Measurements from ENCODE around the gene MTHFSD.
A peak's percentile ranks its signal among the peaks of the same experiment; 100 is the strongest.

MTHFSD gene

DNA sequence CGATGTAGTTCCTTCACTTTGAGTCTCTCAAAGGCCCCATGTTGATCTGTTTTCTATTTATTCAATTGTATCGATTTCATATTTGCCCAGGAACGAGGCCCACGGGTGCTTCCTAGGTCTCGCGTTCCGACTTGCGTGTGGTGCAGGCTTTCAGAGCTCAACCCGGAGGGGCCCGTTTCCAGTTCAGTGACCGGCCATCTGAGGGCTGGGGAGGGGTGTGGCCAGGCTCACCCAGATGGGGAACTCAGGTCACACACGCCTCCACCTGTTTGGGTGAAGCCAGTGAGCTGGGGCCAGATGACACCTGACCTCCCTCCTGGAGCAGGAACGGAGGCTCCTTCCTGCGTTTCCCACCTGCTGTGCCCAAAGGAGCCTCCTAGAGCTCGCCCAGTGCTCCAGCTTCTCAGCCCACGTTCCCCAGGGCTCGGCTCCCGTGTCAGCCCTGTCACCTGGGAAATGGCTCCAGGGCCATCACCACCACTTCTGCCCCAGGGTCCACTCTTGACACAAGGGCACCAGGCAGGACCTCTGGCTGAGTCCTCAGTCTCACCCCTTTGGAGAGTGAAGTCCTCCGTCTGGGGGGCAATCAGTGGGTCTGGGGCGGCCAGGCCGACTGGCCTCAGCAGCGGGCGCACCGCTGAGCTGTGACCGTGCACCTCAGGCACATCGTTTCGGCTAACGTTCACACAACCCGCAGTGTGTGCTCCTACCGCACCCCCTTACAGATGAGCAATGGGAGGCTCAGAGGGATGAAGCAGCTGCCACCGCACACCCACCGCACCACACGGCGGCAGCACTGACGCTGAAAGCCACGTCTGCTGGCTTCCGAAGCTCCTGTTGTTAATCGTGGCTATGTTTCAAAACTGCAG lies 26.7 kb downstream of the MTHFSD start:
- DNase-seq = no peak

DNA sequence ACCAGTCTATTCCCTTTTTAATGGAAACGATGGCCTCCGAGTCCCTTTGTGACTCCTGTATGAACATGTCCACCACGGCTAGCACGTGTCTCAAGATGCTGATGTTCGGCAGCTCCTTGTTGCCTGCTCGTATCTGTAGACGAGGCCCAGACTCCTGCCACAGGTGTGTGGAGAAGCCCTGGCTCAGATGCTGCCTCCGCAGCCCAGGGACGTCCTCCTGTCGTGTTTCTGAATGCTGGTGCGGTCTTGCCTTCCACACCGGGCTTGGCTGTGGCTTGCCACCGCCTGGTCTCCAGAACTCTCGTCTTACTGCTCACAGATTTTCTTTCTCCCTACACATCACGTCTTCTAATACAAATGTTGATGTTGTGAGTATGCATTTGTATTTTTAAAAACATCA lies 27.7 kb downstream of the MTHFSD start:
- DNase-seq = no peak

DNA sequence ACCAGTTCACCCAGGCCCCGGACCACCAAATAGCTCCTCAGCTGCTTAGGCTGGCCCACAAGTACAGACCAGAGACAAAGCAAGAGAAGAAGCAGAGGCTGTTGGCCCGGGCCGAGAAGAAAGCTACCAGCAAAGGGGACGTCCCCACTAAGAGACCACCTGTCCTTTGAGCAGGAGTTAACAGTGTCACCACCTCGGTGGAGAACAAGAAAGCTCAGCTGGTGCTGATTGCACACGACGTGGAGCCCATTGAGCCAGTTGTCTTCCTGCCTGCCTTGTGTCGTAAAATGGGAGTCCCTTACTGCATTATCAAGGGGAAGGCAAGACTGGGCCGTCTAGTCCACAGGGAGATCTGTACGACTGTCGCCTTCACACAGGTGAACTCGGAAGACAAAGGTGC lies 29.3 kb downstream of the MTHFSD start:
- no peak for DNase-seq

DNA sequence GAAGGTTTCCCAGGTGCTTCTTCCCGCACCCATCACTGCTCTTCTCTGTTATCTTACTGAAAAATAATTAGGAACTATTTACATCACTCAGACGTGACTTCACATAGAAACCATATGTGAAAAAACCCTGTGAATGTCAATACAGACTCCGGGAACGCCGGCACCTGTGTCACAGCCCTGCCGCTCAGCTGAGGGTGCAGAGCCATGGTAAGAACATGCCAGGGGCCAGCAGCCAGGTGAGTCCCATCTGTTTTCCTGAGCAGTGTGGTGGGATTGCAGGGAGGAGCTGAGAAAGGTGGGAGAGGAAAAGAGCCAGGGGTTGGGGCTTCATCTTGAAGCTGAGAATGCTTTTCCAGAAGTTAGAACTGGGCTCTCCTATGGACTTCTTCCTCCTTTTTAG lies 31.0 kb downstream of the MTHFSD start:
- no peak for DNase-seq

DNA sequence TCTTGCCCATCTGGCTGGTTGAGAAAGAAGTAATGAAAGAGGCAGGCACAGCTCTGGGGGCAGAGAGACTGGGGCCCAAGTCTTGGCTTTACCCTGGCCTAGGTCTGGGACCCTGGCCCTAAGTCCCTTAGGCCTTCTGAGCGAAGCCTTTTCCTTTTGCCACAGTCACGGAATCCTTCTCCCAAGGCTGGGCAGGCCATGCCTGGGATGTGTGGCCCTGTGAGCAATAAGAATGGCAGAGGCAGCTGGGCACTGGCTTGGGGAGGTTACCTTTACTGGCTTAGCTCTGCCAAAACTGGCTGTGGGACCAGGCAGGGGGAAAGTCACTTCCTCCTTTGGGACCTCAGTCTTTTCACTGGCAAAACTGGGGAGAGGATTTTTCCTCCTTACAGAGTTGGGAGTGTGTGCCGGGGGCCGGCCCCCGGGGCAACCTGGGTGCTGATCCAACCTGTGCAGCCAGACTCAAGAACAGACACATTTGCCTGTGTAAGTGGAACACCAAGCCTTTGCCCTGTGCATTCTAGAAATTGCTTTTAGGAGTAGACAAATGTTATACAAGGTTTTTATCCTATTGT lies 31.8 kb downstream of the MTHFSD start:
- no peak for DNase-seq

DNA sequence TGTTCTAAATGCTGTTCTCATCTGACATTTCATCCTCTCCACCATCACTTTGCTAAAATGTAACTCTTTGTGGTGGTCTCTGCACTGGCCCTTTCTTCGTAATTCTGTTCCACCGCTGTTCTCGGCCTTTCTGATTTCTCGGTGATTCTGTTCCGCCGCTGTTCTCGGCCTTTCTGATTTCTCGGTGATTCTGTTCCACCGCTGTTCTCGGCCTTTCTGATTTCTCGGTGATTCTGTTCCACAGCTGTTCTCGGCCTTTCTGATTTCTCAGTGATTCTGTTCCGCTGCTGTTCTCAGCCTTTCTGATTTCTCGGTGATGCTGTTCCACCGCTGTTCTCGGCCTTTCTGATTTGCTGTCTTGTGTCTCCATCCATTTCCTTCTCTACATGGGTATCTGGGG lies 32.4 kb downstream of the MTHFSD start:
- DNase-seq = no peak

DNA sequence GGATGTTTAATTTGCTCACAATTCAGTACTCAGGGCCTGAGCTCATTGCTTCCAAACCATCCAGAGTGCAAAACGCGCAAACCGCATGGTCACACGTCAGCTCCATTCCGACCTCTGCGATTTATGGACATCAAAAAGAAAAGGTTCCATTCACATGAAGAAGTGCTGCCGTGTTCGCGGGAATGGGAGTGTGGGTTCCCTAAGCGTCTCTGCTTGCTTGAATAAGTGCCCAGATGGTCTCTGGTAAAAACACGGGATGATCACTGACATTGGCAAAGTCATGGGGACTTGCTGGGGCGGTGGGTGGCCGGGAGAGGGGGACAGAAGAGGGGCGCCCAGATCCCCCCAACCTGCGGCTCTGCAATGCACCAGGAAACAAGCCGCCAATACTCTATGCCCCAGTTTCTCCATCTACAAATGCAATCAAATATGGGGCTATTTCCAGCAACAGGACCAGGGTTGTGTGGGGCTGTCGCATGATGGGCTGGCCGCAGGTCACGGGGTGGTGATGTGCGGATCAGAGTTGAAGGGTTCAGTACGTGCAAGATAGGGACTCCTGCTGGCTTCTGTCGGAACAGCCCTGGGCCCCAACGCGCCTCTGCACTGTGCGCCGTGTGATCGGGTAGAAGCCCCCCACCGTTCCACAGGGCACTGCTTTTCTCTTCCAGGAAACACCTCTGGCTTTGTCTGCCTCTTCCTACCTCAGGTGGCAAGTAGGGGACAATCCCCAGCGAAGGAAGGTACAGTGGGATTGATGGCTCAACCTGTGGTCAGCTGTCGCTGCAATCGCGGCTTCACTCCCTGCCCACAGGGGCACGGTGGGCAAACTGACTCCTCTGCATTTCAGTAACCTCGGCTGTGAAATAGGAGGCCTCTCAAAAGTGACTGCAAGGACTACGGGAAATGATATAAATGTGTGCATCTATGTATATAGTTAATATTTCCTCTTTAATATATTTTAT lies 33.5 kb downstream of the MTHFSD start:
- DNase-seq = no peak

DNA sequence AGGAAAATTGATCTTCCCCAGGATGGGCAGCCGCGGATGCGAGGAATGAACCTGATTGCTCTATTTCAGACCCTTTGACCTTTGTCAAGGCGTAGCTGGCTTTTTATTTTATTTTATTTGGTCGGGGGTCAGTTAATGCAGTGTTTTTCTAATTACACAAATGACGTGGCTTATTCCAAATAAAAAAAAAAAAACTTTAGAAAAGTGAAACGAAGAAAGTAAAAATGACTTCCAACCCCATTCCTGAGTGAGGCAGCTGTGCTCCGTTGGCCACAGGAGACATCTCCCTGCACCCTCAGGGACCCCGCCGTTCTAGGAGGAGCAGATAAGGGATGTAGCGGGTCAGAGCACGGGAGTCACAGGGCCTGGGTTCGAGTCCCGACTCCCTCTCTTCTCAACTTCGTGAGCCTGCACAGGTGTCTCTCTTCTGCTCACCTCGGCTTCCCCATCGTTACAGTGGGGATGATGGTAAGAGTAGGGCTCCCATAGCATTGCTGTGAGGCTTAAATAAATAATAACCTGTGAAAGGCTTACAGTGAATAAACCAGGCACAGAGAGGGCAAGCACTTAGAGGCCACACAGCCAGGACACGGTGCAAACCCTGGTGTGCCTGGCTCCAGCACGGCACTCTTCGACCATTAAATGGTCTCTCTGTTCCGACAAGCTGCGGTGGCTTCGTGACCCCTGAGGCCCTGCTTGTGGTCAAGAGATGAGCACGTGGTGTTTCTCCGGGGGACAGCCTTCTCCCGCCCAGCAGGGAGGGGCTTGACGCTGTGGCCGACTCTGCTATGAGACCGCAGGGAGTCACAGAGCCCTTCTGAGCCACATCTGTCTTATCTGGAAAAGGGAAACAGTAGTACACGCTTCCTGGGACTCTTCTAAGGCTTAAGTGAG lies 34.5 kb downstream of the MTHFSD start:
- DNase-seq = no peak

DNA sequence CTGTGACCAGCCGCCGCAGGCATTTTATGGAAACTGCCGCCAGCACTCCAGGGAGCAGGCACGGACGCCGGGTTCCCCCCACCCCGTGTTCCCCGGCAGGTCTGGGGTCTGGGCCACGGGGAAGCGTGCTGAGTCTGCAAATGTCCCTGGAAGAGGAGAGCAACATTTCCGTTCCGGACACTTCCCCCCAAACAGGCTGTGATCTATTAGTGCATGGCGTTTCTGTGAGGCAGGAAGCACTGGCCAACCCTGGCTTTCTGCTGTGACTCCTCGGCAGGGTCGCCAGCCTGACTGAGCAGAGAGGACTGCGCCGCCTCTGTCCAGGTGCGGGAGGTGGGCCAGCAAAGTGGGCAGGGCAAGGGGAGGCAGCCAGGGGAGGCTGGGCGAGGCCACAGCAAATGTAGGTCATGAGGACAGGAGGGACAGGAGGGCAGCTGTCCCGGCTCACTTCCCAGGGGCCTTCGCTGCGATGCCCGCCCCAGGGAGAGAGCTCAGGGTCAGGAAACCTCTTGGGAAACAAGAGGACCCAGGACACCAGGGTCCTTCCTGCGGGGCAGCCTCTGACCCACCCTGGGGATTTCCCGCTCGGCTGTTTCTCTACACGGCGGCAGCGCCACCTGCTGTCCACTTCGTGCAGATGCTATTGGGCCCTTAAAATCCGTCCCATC lies 35.3 kb downstream of the MTHFSD start:
- DNase-seq = peak; percentile 44 to 45

DNA sequence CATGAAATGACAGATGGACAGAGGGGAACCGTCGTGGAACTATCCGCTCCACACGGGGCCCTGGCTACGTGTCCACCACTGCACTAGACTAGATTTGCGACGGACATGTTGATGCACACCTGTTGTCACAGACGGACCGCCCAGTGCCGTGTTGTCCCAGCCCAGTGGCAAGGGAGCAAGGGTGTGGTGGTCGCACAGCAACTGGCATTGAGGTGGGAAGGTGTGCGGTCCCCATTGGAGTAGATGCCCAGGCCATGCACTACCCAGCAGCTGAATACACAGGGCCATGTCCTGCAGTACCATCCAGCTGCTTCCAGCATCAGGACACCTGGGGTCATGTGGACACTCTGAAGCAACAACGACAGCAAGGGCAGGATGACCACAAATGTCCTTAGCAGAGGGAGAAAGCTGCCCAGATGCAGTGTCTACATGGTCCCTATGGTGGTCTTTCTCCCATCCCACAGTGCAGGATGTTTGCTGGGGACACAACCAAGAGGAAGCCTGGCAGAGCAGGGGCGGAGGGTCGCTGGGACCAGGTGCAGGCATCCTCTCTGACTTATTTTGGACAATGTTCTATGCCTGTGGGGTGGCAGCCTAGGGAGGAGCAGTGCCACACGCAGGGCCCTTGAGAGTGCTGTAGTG lies 35.9 kb downstream of the MTHFSD start:
- DNase-seq = no peak

DNA sequence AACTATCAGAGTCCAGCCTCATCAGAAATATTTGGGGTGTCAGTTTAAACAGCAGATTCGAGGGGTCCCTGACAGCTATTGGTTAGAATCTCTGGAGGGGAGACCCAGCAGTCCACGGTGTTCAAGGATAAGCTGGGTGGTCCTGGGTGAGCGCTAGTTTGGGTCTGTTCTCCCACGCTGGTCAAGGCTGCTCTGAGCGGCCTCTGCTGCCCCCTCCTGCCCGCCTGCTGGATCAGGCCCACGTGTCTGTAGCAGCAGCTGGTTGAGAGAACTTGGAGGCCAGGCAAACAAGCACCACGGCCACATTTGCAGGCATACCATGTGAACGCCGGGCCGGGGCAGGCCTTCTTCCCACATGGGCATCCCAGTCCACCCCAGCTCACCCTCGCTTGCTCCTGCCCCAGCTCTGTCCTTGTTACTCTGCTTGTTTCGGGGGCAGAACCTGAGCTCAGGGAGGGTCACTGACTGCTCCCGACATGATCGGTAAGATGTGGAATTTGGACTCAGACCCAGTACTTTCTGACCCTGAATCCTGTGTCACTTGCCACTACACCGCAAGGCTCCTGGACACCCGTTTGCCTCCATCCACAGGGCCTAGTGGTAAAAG lies 37.3 kb downstream of the MTHFSD start:
- no peak for DNase-seq

DNA sequence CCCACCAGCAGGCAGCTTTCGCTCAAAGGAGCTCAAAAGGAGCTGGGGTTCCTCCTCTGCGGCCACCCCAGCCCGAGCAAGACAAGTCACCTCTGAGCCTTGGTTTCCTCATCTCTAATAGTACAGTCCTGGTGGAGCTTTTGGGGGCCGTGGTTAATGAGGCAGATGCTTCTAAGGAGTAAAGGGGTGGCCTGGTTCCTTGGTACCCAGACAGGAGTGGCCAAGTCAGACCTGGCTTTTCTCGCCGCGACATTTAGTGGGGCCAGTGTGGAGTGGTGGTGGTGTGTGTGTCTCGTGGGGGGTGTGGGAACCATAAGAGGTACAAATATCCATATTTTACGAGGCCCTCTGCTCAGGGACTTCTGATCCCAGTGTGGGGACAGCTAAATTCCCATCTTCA lies 38.0 kb downstream of the MTHFSD start:
- DNase-seq = no peak

DNA sequence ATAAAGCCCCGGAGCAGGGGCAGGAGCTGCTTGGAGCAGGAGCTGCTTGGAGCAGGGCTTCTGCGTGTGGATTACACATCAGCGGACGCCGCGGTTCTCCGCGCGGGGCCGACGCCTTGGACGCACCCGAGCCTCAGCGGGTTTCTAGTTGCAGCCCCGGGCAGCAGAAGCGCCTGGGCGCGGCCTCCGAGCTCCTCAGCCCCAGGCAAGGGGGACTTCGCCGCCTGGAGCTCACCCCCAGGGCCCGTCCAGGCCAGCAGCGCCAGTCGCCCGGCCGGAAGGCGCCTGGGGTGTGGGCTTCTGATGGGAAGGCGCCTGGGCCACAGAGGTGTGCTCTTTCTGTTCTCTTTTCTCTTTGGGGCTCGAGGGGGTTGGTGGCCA lies 38.4 kb downstream of the MTHFSD start:
- no peak for DNase-seq

DNA sequence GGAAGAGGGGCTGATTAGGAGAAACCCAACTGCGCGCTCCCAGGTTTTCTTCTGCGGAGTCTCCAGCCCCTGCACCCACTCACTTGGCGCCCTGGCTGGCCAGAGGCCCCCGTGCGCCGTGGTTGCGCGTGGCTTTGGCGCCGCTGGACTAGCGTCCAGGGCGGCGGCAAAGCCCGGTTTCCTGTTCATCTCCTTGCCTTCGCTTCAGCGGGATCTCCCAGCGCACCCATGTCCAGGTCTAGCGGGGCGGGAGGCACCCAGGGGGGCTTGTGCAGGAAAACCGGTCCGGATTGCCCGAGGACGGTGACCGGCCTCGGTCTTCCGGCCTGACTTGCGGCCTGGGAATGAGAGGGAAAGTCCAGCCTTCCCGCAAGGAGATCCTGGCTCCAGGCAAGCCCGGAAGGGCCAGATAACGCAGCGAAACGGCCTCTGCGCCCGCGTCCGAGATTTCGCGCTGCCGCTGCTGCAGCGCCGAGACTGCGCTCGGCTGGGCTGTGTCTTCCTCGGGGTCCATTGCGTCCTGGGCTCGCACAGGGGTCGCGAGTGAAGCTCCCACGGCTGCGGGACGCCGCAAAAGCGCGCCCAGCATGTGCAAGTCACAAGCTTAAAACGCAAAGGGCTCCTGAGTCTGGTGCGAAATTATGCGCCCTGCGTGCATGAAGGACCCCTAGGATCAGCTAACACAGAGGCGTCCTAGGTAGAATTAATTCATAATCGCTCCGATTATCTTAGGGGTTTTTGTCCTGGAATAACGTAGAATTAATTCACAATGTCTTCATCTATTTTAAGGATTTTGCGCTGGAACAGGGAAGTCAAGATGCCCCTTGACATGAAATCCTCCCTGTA lies 39.0 kb downstream of the MTHFSD start:
- DNase-seq = no peak

DNA sequence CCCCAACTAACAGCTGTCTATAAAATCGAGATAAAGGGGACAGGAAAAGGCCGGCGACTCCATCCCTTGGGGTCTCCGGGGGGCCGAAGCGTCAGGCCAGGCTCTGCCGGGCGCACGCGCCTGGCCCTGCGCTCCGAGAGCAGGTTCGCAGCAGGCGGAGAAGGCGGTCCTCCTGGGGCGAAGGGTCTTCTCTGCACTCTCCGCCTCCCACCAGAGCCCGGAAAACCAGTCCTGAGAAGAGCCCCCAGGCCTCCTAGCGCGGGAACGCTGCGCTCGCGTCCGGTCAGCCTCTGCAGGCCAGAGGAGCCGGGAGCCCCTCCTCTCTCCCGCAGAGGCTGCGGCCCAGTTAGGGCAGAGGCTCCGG lies 39.6 kb downstream of the MTHFSD start:
- no peak for DNase-seq

DNA sequence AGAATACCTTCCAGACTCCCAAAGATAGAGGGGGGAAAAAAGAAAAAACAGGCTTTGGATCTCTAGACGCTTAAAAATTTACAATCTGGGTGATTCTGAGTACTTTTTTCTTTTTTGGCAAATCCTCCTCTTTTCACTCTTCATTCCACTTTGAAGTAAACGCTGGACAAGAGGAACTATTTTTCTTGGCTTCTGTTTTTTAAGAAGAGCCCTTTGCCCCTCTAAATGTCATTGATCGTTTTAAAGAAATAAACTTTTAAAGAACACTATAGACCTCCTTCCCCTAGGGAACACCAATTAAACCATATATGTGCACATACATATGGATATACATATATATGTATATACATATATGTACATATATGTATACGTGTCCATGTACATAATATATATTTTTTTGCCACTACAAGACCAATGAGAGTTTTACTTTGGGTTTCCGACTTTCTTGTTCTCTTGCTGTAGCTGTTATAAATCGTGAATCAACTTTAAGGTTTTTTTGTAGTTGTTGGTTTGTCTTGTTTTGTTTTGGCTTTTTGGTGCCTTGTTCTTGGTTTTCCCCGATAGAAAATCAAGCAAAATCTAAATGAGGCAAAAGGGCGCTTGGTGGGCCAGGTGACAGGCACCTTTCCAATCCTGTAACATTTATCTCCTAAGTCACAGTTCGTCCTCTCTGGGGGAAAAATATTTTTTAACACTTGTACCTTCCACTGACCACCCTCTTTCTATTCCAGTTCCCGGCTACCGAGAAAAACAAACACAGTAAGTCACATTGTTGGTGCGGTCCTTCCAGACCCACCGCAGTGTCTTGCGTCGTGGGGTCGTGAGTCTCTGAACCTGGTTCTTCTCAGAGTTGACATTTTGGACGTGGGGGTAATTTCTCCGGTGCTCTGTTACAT lies 40.3 kb downstream of the MTHFSD start:
- no peak for DNase-seq

DNA sequence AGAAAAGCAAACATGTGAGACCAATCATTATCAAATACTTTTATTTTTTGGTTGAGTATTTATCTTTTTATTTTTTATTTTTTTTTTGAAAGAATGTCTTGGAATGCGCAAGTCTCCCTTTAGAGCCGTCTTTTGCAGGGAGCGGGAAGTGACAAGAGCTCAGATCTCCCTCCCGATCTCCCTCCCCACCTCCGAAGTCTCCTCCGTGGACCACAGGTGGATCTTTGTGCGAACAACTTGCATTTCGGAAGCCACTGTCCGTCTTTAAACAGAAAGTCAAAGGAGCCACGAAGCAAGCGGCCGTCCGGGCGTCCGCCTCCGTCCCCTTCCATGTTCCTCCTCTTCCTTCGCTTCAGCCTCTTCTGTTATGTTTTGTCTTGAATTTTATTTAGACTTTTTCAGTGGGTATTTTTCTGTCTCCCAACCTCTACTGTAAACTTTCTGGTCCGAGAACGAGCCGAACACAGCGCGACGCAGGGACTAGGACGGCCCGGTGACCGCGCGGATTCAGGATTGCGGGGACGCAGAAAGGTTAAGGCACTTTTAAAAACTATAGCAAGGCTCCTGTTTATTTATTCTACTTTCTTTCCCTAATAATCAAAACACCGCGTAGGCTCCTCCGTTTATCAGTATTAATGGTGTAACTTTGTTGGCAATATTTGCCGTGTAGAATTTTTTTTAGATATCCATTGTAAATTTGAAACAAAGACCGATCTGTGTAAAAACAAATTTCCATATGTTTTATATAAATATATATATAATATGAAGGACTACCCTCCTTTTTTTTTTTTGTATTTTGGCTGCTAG lies 41.4 kb downstream of the MTHFSD start:
- DNase-seq = no peak

DNA sequence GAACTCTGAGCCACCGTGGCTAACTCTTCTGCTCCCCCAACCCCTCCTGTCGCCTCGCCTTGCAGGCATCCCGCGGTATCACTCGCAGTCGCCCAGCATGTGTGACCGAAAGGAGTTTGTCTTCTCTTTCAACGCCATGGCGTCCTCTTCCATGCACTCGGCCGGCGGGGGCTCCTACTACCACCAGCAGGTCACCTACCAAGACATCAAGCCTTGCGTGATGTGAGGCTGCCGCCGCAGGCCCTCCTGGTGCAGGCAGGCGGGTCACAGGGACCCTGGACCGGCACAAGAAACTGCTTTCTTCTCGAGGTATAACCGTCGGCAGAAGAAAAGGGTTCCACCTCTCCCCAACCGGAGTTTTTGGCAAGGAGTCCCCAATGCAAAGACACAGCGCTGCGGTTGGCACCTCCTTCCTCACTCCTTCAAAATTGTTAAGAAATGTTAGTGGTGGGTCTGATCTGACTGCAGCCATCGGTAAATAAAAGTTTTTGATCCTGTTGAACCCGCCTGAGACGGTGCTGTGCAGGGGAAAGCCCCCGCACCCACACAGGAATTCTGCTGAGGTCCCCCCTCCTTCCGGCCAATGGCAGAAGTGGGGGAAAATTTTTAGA lies 42.1 kb downstream of the MTHFSD start:
- DNase-seq = no peak

Measured in activated CD4-positive, alpha-beta T cell treated with anti-CD3 and anti-CD28 coated beads for 4 hours (primary cell).